Measurements from ENCODE around the gene LRRC49.

Gene LRRC49

GRCh38 chr15:71066983-71067382 lies 174.4 kb downstream of the LRRC49 start (continued):
- no peak for TF ChIP-seq CSRNP3 (CRISPR knock-in tag; IDR thresholded peaks at IDR 0.05)
- no peak for TF ChIP-seq TSHZ2 (CRISPR knock-in tag; IDR thresholded peaks at IDR 0.05)
- TF ChIP-seq ZNF70 (CRISPR knock-in tag; IDR thresholded peaks at IDR 0.05), result no peak
- TF ChIP-seq PPARA (CRISPR knock-in tag; IDR thresholded peaks at IDR 0.05; ENCODE audit: borderline replicate concordance), result no peak
- TF ChIP-seq GLIS3 (CRISPR knock-in tag; IDR thresholded peaks at IDR 0.05), result no peak

- TF ChIP-seq ESRRG (CRISPR knock-in tag; IDR thresholded peaks at IDR 0.05), result no peak
- TF ChIP-seq ZFP3 (CRISPR knock-in tag; IDR thresholded peaks at IDR 0.05), result no peak
- TF ChIP-seq SNAI2 (CRISPR knock-in tag; IDR thresholded peaks at IDR 0.05), result no peak
- TF ChIP-seq PATZ1 (CRISPR knock-in tag; IDR thresholded peaks at IDR 0.05; ENCODE audit: borderline replicate concordance), result no peak
- no peak for TF ChIP-seq ZC3H10 (CRISPR knock-in tag; IDR thresholded peaks at IDR 0.05)
- no peak for TF ChIP-seq ISL1 (CRISPR knock-in tag; IDR thresholded peaks at IDR 0.05)
- no peak for TF ChIP-seq TSHZ2 (CRISPR knock-in tag; IDR thresholded peaks at IDR 0.05)
- TF ChIP-seq GLIS3 (CRISPR knock-in tag; IDR thresholded peaks at IDR 0.05), result no peak
- no peak for TF ChIP-seq ZNF70 (CRISPR knock-in tag; IDR thresholded peaks at IDR 0.05)
- no peak for TF ChIP-seq CSDC2 (CRISPR knock-in tag; IDR thresholded peaks at IDR 0.05)
- TF ChIP-seq ZNF565 (CRISPR knock-in tag; conservative IDR thresholded peaks at IDR 0.05; ENCODE audit: low read depth), result no peak
- no peak for TF ChIP-seq ZFP30 (CRISPR knock-in tag; IDR thresholded peaks at IDR 0.05)
- no peak for ATAC-seq
Observed at GRCh38 chr15:71069693-71070092, 177.1 kb downstream of the LRRC49 start.

GRCh38 chr15:71071529-71071928 lies 178.9 kb downstream of the LRRC49 start:
- no peak for ATAC-seq
- no peak for TF ChIP-seq ZNF8 (CRISPR knock-in tag; IDR thresholded peaks at IDR 0.05)
- no peak for TF ChIP-seq PATZ1 (CRISPR knock-in tag; IDR thresholded peaks at IDR 0.05; ENCODE audit: borderline replicate concordance)
- no peak for TF ChIP-seq GLIS3 (CRISPR knock-in tag; IDR thresholded peaks at IDR 0.05)
- TF ChIP-seq OSR1 (CRISPR knock-in tag; IDR thresholded peaks at IDR 0.05), result no peak
- no peak for TF ChIP-seq BACH2 (CRISPR knock-in tag; IDR thresholded peaks at IDR 0.05; ENCODE audit: borderline replicate concordance)
- no peak for TF ChIP-seq TCF4 (CRISPR knock-in tag; IDR thresholded peaks at IDR 0.05; ENCODE audit: borderline replicate concordance)
- TF ChIP-seq POU6F1 (CRISPR knock-in tag; IDR thresholded peaks at IDR 0.05; ENCODE audit: borderline replicate concordance, low read depth), result no peak
- no peak for TF ChIP-seq CREB5 (CRISPR knock-in tag; IDR thresholded peaks at IDR 0.05; ENCODE audit: low read depth)
- TF ChIP-seq PPARA (CRISPR knock-in tag; IDR thresholded peaks at IDR 0.05; ENCODE audit: borderline replicate concordance), result no peak
- no peak for TF ChIP-seq ESRRG (CRISPR knock-in tag; IDR thresholded peaks at IDR 0.05)
- TF ChIP-seq ZFP3 (CRISPR knock-in tag; IDR thresholded peaks at IDR 0.05), result no peak
- TF ChIP-seq ISL1 (CRISPR knock-in tag; IDR thresholded peaks at IDR 0.05), result no peak
- TF ChIP-seq SNAI2 (CRISPR knock-in tag; IDR thresholded peaks at IDR 0.05), result no peak
